Naive B cell (primary cell): ENCODE measurements around the gene ZWILCH. TPM values are rescaled to one million over a fixed set of nuclear protein-coding genes. Genes with fewer than 3 reads are reported as not detected.
"Not testable (repeated sequence)": the region's sequence is repeated elsewhere in the genome, so short reads cannot be mapped to it uniquely, and the experiment has no call there.

Experiments
- ATAC-seq, 2 donors: fragments of 150-1000 bp; cut with Tn5 transposase; 2 replicates each; pipeline ENCODE4 v1.10.0; 2021; ENCODE audit warnings: low read depth in 2 of 2, mild to moderate bottlenecking in 2 of 2, moderate library complexity in 2 of 2
- DNase-seq: peaks from one replicate; pipeline ENCODE4 v3.0.0; 2022
- H3K27ac Mint-ChIP-seq, 6 donors: one replicate each; pipeline ENCODE4 v1.8.0; 2020 to 2022; ENCODE audit warnings: mild to moderate bottlenecking in 6 of 6, mixed read lengths in 6 of 6, moderate library complexity in 5 of 6, inconsistent platforms in 2 of 6
- H3K27me3 Mint-ChIP-seq, 3 donors: one replicate each; pipeline ENCODE4 v1.8.0; 2021 to 2022; ENCODE audit warnings: mixed read lengths in 3 of 3, mild to moderate bottlenecking in 1 of 3
- H3K36me3 Mint-ChIP-seq, 2 donors: one replicate each; pipeline ENCODE4 v1.8.0; 2020 to 2022; ENCODE audit warnings: mixed read lengths in 2 of 2, inconsistent platforms in 1 of 2, mild to moderate bottlenecking in 1 of 2
- H3K4me1 Mint-ChIP-seq, 3 donors: one replicate each; pipeline ENCODE4 v1.8.0; 2020 to 2022; ENCODE audit warnings: mixed read lengths in 3 of 3, inconsistent platforms in 1 of 3, mild to moderate bottlenecking in 1 of 3, moderate library complexity in 1 of 3
- H3K4me3 Mint-ChIP-seq, 8 donors: one replicate each; pipeline ENCODE4 v1.8.0; 2020 to 2022; ENCODE audit warnings: mild to moderate bottlenecking in 8 of 8, mixed read lengths in 8 of 8, moderate library complexity in 8 of 8, inconsistent platforms in 2 of 8
- H3K9me3 Mint-ChIP-seq, 7 donors: one replicate each; pipeline ENCODE4 v1.8.0; 2020 to 2022; ENCODE audit warnings: mixed read lengths in 7 of 7, mild to moderate bottlenecking in 5 of 7, inconsistent platforms in 2 of 7, moderate library complexity in 1 of 7
- polyA plus RNA-seq, 6 donors: library from polyadenylated mRNA; unstranded; fragments of 300-500 nt; fragmentation: Illumina TruSeq; gene quantifications; one replicate each; pipeline ENCODE4 v1.2.3, GENCODE V29; 2021; ENCODE audit warnings: low read depth in 6 of 6

The ZWILCH gene
- 10 to 100 TPM in 3 of 6 donors, 1 to 10 TPM in 3; 3.9 to 15.9 (median 10.1) TPM for polyA plus RNA-seq

GRCh38 chr15:66504563-66505429 lies at the start of gene ZWILCH, which contains the start of gene RPL4:
ZWILCH (plus strand) TSS chr15:66505326; CDS start chr15:66505339, 13 bp downstream.
RPL4 (minus strand) TSS chr15:66504855; CDS start chr15:66504790, 65 bp downstream.
- Mint-ChIP-seq H3K27ac (peak within 1 kb of the TSS; percentile 91 to 100 (median 100)), H3K4me1 (peaks cover 30 to 45% (median 40%) of the 10 kb centered on the region in 3 donors)

GRCh38 chr15:66456211-66456610 lies 48.9 kb upstream of the ZWILCH start:
- H3K36me3 Mint-ChIP-seq = peaks cover 0 to 5% of the 10 kb centered on the region in 2 donors
- ATAC-seq = no peak

More at GRCh38 chr15:66504563-66505429, at the start of gene ZWILCH, which contains the start of gene RPL4:
- no peaks in the 10 kb centered on the region for H3K27me3 Mint-ChIP-seq
- H3K4me3 Mint-ChIP-seq = peak within 1 kb of the TSS; percentile 84 to 100 (median 99)
- H3K36me3 Mint-ChIP-seq = peaks cover 8 to 22% of the 10 kb centered on the region in 2 donors
- ATAC-seq (peak; percentile 85), DNase-seq (peak; percentile 84)
- H3K9me3 Mint-ChIP-seq = no peaks in the 10 kb centered on the region

GRCh38 chr15:66459818-66460615 lies 45.1 kb upstream of the ZWILCH start:
- Mint-ChIP-seq H3K27me3 (no peaks in the 10 kb centered on the region), H3K9me3 (no peaks in the 10 kb centered on the region), H3K4me1 (peaks cover 5 to 11% (median 8%) of the 10 kb centered on the region in 3 donors), H3K36me3 (peaks cover 9 to 14% of the 10 kb centered on the region in 2 donors), H3K4me3 (no peak overlapping the region), H3K27ac (peak overlapping the region in 1 of 6 donors; percentile 27)
- DNase-seq (no peak), ATAC-seq (no peak)

More at GRCh38 chr15:66456211-66456610, 48.9 kb upstream of the ZWILCH start:
- Mint-ChIP-seq H3K27ac (peak overlapping the region in 1 of 6 donors; percentile 52), H3K4me3 (no peak overlapping the region), H3K4me1 (peaks cover 5 to 8% (median 7%) of the 10 kb centered on the region in 3 donors), H3K27me3 (no peaks in the 10 kb centered on the region), H3K9me3 (no peaks in the 10 kb centered on the region)
- no peak for DNase-seq

- H3K4me1 Mint-ChIP-seq = peaks cover 5 to 13% (median 11%) of the 10 kb centered on the region in 3 donors
- not testable (repeated sequence) for H3K27me3 Mint-ChIP-seq, DNase-seq, H3K4me3 Mint-ChIP-seq, ATAC-seq, H3K9me3 Mint-ChIP-seq
- H3K36me3 Mint-ChIP-seq = peaks cover 6 to 14% of the 10 kb centered on the region in 2 donors
- H3K27ac Mint-ChIP-seq = peak overlapping the region in 1 of 6 donors; percentile 12
These were observed 43.8 kb upstream of the ZWILCH start for GRCh38 chr15:66461294-66461693.

- Mint-ChIP-seq H3K4me3 (no peak overlapping the region), H3K27me3 (no peaks in the 10 kb centered on the region), H3K36me3 (peaks cover 6 to 14% of the 10 kb centered on the region in 2 donors), H3K4me1 (peaks cover 5 to 11% (median 8%) of the 10 kb centered on the region in 3 donors), H3K9me3 (no peaks in the 10 kb centered on the region), H3K27ac (peak overlapping the region in 1 of 6 donors; percentile 30)
- no peak for DNase-seq
- no peak for ATAC-seq
These were observed 43.2 kb upstream of the ZWILCH start for GRCh38 chr15:66461917-66462316.

- H3K4me1 Mint-ChIP-seq = peaks cover 5 to 11% (median 8%) of the 10 kb centered on the region in 3 donors
- no peak for DNase-seq
- H3K36me3 Mint-ChIP-seq = peaks cover 6 to 14% of the 10 kb centered on the region in 2 donors
- H3K27ac Mint-ChIP-seq = peak overlapping the region in 3 of 6 donors; percentile 12 to 93 (median 47)
- no peaks in the 10 kb centered on the region for H3K9me3 Mint-ChIP-seq
- no peak for ATAC-seq
- H3K4me3 Mint-ChIP-seq = no peak overlapping the region
- H3K27me3 Mint-ChIP-seq = no peaks in the 10 kb centered on the region
These were observed 42.5 kb upstream of the ZWILCH start for GRCh38 chr15:66462627-66463026.

GRCh38 chr15:66465294-66465693 lies 39.8 kb upstream of the ZWILCH start:
- H3K4me1 Mint-ChIP-seq, DNase-seq, H3K27me3 Mint-ChIP-seq, ATAC-seq, H3K9me3 Mint-ChIP-seq, H3K4me3 Mint-ChIP-seq: not testable (repeated sequence)
- peak overlapping the region in 3 of 6 donors; percentile 11 to 62 (median 42) for H3K27ac Mint-ChIP-seq
- H3K36me3 Mint-ChIP-seq = peaks cover 6 to 14% of the 10 kb centered on the region in 2 donors

- Mint-ChIP-seq H3K4me1 (peaks cover 5 to 23% (median 12%) of the 10 kb centered on the region in 3 donors), H3K27ac (peak overlapping the region in 1 of 6 donors; percentile 56), H3K36me3 (peaks cover 6 to 14% of the 10 kb centered on the region in 2 donors)
- H3K27me3 Mint-ChIP-seq, ATAC-seq, H3K4me3 Mint-ChIP-seq, DNase-seq, H3K9me3 Mint-ChIP-seq: not testable (repeated sequence)
These were observed 37.7 kb upstream of the ZWILCH start for GRCh38 chr15:66467162-66468040.

GRCh38 chr15:66470825-66471224 lies 34.3 kb upstream of the ZWILCH start:
- H3K27me3 Mint-ChIP-seq, H3K9me3 Mint-ChIP-seq, ATAC-seq, DNase-seq, H3K36me3 Mint-ChIP-seq: not testable (repeated sequence)
- Mint-ChIP-seq H3K27ac (peak overlapping the region in 5 of 6 donors; percentile 5 to 95 (median 58)), H3K4me1 (peaks cover 12 to 22% (median 13%) of the 10 kb centered on the region in 3 donors), H3K4me3 (peak overlapping the region in 2 of 8 donors; percentile 18 to 20)

- no peaks in the 10 kb centered on the region for H3K9me3 Mint-ChIP-seq
- DNase-seq = peak; percentile 40
- ATAC-seq = peak; percentile 91 to 92
These were observed 32.7 kb upstream of the ZWILCH start for GRCh38 chr15:66472176-66472999.

GRCh38 chr15:66474135-66474534 lies 31.0 kb upstream of the ZWILCH start:
- no peaks in the 10 kb centered on the region for H3K27me3 Mint-ChIP-seq
- DNase-seq (no peak), ATAC-seq (no peak)
- H3K36me3 Mint-ChIP-seq = no peaks in the 10 kb centered on the region
- no peaks in the 10 kb centered on the region for H3K9me3 Mint-ChIP-seq
- peak overlapping the region in 1 of 6 donors; percentile 41 for H3K27ac Mint-ChIP-seq
- H3K4me1 Mint-ChIP-seq = peaks cover 14 to 28% (median 18%) of the 10 kb centered on the region in 3 donors
- H3K4me3 Mint-ChIP-seq = no peak overlapping the region

More at GRCh38 chr15:66472176-66472999, 32.7 kb upstream of the ZWILCH start:
- peaks cover 13 to 25% (median 18%) of the 10 kb centered on the region in 3 donors for H3K4me1 Mint-ChIP-seq
- H3K36me3 Mint-ChIP-seq = no peaks in the 10 kb centered on the region
- H3K27ac Mint-ChIP-seq = peak overlapping the region; percentile 54 to 96 (median 83)
- H3K27me3 Mint-ChIP-seq = no peaks in the 10 kb centered on the region
- peak overlapping the region in 7 of 8 donors; percentile 6 to 88 (median 72) for H3K4me3 Mint-ChIP-seq
